ENCODE results near the gene KCNC1.
A peak's percentile ranks its signal among the peaks of the same experiment; 100 is the strongest.

Gene KCNC1

GRCh38 chr11:17734418-17734911 is at the start of gene KCNC1:
Gene KCNC1 (plus strand): TSS chr11:17734781. CDS start chr11:17736003, 1,222 bp downstream.
- H3K27ac ChIP-seq (ENCODE audit: low read depth, low read length, poor library complexity, severe bottlenecking) = no peak within 1 kb of the TSS
- no peaks in the 10 kb centered on the region for H4K20me1 ChIP-seq (ENCODE audit: insufficient read depth, low read length)
- no peaks in the 10 kb centered on the region for H3K27me3 ChIP-seq (ENCODE audit: insufficient read depth, low read length)
- peak within 1 kb of the TSS; percentile 49 for H3K4me3 ChIP-seq (ENCODE audit: low read depth, low read length, poor library complexity, severe bottlenecking)
- TF ChIP-seq CTCF (IDR thresholded peaks at IDR 0.05; ENCODE audit: low read length) (no peak), EZH2 (IDR thresholded peaks at IDR 0.05; ENCODE audit: borderline replicate concordance, low read length) (no peak)
- no peaks in the 10 kb centered on the region for H3K9me3 ChIP-seq (ENCODE audit: low read length)
- H3K9ac ChIP-seq (ENCODE audit: low read length) = no peak within 1 kb of the TSS
- H3K36me3 ChIP-seq (ENCODE audit: insufficient read depth, low read length) = no peaks in the 10 kb centered on the region
- H2AFZ ChIP-seq (ENCODE audit: low read length) = no peak within 1 kb of the TSS
- peak within 1 kb of the TSS; percentile 60 for H3K4me2 ChIP-seq (ENCODE audit: low read length)
- no peaks in the 10 kb centered on the region for H3K79me2 ChIP-seq (ENCODE audit: insufficient read depth, low read length)
- no peaks in the 10 kb centered on the region for H3K9me2 ChIP-seq (ENCODE audit: low read depth, low read length)
- H3K4me1 ChIP-seq (ENCODE audit: insufficient read depth, low read length, severe bottlenecking) = peaks cover 4% of the 10 kb centered on the region
- H3F3A ChIP-seq (ENCODE audit: insufficient read depth, low read length) = no peaks in the 10 kb centered on the region

GRCh38 chr11:17686231-17686980 is 48.2 kb upstream of the KCNC1 start:
- no peak overlapping the region for H3K9ac ChIP-seq (ENCODE audit: low read length)
- H3F3A ChIP-seq (ENCODE audit: insufficient read depth, low read length) = no peaks in the 10 kb centered on the region
- no peak overlapping the region for H3K4me2 ChIP-seq (ENCODE audit: low read length)
- no peaks in the 10 kb centered on the region for H3K9me3 ChIP-seq (ENCODE audit: low read length)
- H3K36me3 ChIP-seq (ENCODE audit: insufficient read depth, low read length) = no peaks in the 10 kb centered on the region
- no peaks in the 10 kb centered on the region for H4K20me1 ChIP-seq (ENCODE audit: insufficient read depth, low read length)
- no peaks in the 10 kb centered on the region for H3K79me2 ChIP-seq (ENCODE audit: insufficient read depth, low read length)
- H3K4me1 ChIP-seq (ENCODE audit: insufficient read depth, low read length, severe bottlenecking) = no peaks in the 10 kb centered on the region
- no peak overlapping the region for H3K27ac ChIP-seq (ENCODE audit: low read depth, low read length, poor library complexity, severe bottlenecking)
- no peak overlapping the region for H2AFZ ChIP-seq (ENCODE audit: low read length)
- TF ChIP-seq EZH2 (IDR thresholded peaks at IDR 0.05; ENCODE audit: borderline replicate concordance, low read length) = no peak
- no peak for TF ChIP-seq CTCF (IDR thresholded peaks at IDR 0.05; ENCODE audit: low read length)
- H3K9me2 ChIP-seq (ENCODE audit: low read depth, low read length) = no peaks in the 10 kb centered on the region
- H3K4me3 ChIP-seq (ENCODE audit: low read depth, low read length, poor library complexity, severe bottlenecking) = no peak overlapping the region
- H3K27me3 ChIP-seq (ENCODE audit: insufficient read depth, low read length) = no peaks in the 10 kb centered on the region; the same call in 1 of the 2 replicates

GRCh38 chr11:17687946-17688670 is 46.5 kb upstream of the KCNC1 start:
- Histone ChIP-seq H3K4me1 (ENCODE audit: insufficient read depth, low read length, severe bottlenecking) (no peaks in the 10 kb centered on the region), H3K4me2 (ENCODE audit: low read length) (no peak overlapping the region), H3F3A (ENCODE audit: insufficient read depth, low read length) (no peaks in the 10 kb centered on the region), H3K27ac (ENCODE audit: low read depth, low read length, poor library complexity, severe bottlenecking) (no peak overlapping the region), H3K9me3 (ENCODE audit: low read length) (no peaks in the 10 kb centered on the region), H2AFZ (ENCODE audit: low read length) (no peak overlapping the region), H4K20me1 (ENCODE audit: insufficient read depth, low read length) (no peaks in the 10 kb centered on the region), H3K9ac (ENCODE audit: low read length) (no peak overlapping the region), H3K27me3 (ENCODE audit: insufficient read depth, low read length) (no peaks in the 10 kb centered on the region; the same call in 1 of the 2 replicates), H3K9me2 (ENCODE audit: low read depth, low read length) (no peaks in the 10 kb centered on the region), H3K79me2 (ENCODE audit: insufficient read depth, low read length) (no peaks in the 10 kb centered on the region), H3K36me3 (ENCODE audit: insufficient read depth, low read length) (no peaks in the 10 kb centered on the region), H3K4me3 (ENCODE audit: low read depth, low read length, poor library complexity, severe bottlenecking) (no peak overlapping the region)
- TF ChIP-seq EZH2 (IDR thresholded peaks at IDR 0.05; ENCODE audit: borderline replicate concordance, low read length) (no peak), CTCF (IDR thresholded peaks at IDR 0.05; ENCODE audit: low read length) (no peak)

Measured in OCI-LY1 (cell line).